Caco-2 (cell line): ENCODE results near the gene MAP7. TPM values are rescaled to one million over a fixed set of nuclear protein-coding genes. Genes with fewer than 3 reads are reported as not detected.

Source experiments
- BruUV-seq: library from RNA; stranded (reverse); fragments of 400-500 nt; replicated peaks from 2 replicates; lab custom pipeline; 2021; lab: Mats Ljungman, UMichigan
- CTCF ChIA-PET: fragments of 300-600 bp; sonication (Branson Sonifier 250); formaldehyde crosslinking; loops from one replicate; lab custom pipeline; 2022; ENCODE audit warnings: antibody characterized with exemption; lab: Charles Lee
- POLR2A ChIA-PET: fragments of 300-600 bp; sonication (Branson Sonifier 250); formaldehyde crosslinking; loops from one replicate; lab custom pipeline; 2022; ENCODE audit warnings: antibody characterized with exemption; lab: Charles Lee
- DNase-seq, 2 experiments: peaks; one replicate each; pipeline versions ENCODE4 v3.0.0 to v3.0.0-alpha.2; 2020 to 2022
- H3K27me3 ChIP-seq: replicated peaks from 2 replicates; pipeline ENCODE4 v1.6.0; 2011; ENCODE audit warnings: low read length; ENCODE audit not compliant: control insufficient read depth, insufficient read depth
- H3K36me3 ChIP-seq: 2 replicates; pipeline ENCODE4 v1.5.1; 2011; ENCODE audit warnings: low read length; ENCODE audit not compliant: control insufficient read depth, insufficient read depth
- H3K4me1 ChIP-seq: fragments of 250-450 bp; sonication (Bioruptor Pico); 2 replicates; pipeline ENCODE4 v1.5.1; 2020; ENCODE audit warnings: mild to moderate bottlenecking
- H3K4me3 ChIP-seq: 2 replicates; pipeline ENCODE4 v1.5.1; 2011; ENCODE audit warnings: low read depth, mild to moderate bottlenecking, control low read depth, low read length
- H3K9me3 ChIP-seq: fragments of 250-450 bp; sonication (Bioruptor Pico); 2 replicates; pipeline ENCODE4 v1.5.1; 2020; ENCODE audit warnings: mild to moderate bottlenecking, moderate library complexity
- H3K27ac Mint-ChIP-seq: one replicate; pipeline ENCODE4 v1.8.0; 2022; ENCODE audit warnings: mixed read lengths; ENCODE audit not compliant: unreplicated experiment
- H3K27me3 Mint-ChIP-seq: one replicate; pipeline ENCODE4 v1.8.0; 2022; ENCODE audit warnings: mixed read lengths; ENCODE audit not compliant: insufficient read depth, unreplicated experiment
- H3K36me3 Mint-ChIP-seq: one replicate; pipeline ENCODE4 v1.8.0; 2022; ENCODE audit warnings: mild to moderate bottlenecking, mixed read lengths; ENCODE audit not compliant: insufficient read depth, unreplicated experiment
- H3K4me1 Mint-ChIP-seq: one replicate; pipeline ENCODE4 v1.8.0; 2022; ENCODE audit warnings: low read depth, mixed read lengths; ENCODE audit not compliant: unreplicated experiment
- H3K4me3 Mint-ChIP-seq: one replicate; pipeline ENCODE4 v1.8.0; 2022; ENCODE audit warnings: mild to moderate bottlenecking, moderate library complexity, mixed read lengths; ENCODE audit not compliant: unreplicated experiment
- H3K9me3 Mint-ChIP-seq: one replicate; pipeline ENCODE4 v1.8.0; 2022; ENCODE audit warnings: mixed read lengths; ENCODE audit not compliant: unreplicated experiment
- CTCF ChIP-seq, 2 experiments: fragments of 200-600 bp in 1 of 2; IDR thresholded peaks; 1 replicate in 1 of 2; 2 replicates in 1 of 2; pipeline versions ENCODE4 v1.5.1 to v1.8.0; 2011 to 2022; ENCODE audit warnings: antibody characterized with exemption in 1 of 2, control low read depth in 1 of 2, inconsistent platforms in 1 of 2, low read depth in 1 of 2, low read length in 1 of 2, mild to moderate bottlenecking in 1 of 2, moderate library complexity in 1 of 2; ENCODE audit not compliant: insufficient read depth in 1 of 2, severe bottlenecking in 1 of 2, unreplicated experiment in 1 of 2
- intact Hi-C: fragments of 100-400 bp; cut with micrococcal nuclease; formaldehyde crosslinking; loops from one replicate; pipeline ENCODE4 v1.10.0; 2022; ENCODE audit not compliant: unreplicated experiment
- total RNA-seq: library from RNA; stranded (reverse); gene quantifications from 2 replicates; pipeline ENCODE4 v1.2.3, GENCODE V29; 2022

MAP7 gene
- total RNA-seq, 1 experiment from 2014 or later, result 55.3 TPM

GRCh38 chr6:136323431-136324112, 226.7 kb downstream of the MAP7 start:
- no TSS peak for BruUV-seq
- ChIA-PET CTCF (interaction anchor here (0.6 to 0.8 kb wide), 2 partner anchors 34 to 312 kb away, joined by 3 to 11 read pairs; partner anchors contain the start of gene BCLAF1), POLR2A (no interaction called here)
- intact Hi-C loops, result no loop called here
- Mint-ChIP-seq H3K4me3 (no peak overlapping the region), H3K27ac (no peak overlapping the region), H3K36me3 (no peaks in the 10 kb centered on the region), H3K4me1 (no peaks in the 10 kb centered on the region), H3K9me3 (no peaks in the 10 kb centered on the region), H3K27me3 (peaks cover 3% of the 10 kb centered on the region)
- no peak for DNase-seq
- no peak for TF ChIP-seq CTCF (IDR thresholded peaks at IDR 0.05; ENCODE audit: insufficient read depth in 1 of 2, low read depth in 1 of 2, low read length in 1 of 2, severe bottlenecking in 1 of 2, unreplicated experiment in 1 of 2)
- H3K4me1 ChIP-seq, result no peaks in the 10 kb centered on the region
- no peaks in the 10 kb centered on the region for H3K27me3 ChIP-seq
- no peak overlapping the region for H3K4me3 ChIP-seq
- no peaks in the 10 kb centered on the region for H3K36me3 ChIP-seq
- H3K9me3 ChIP-seq, result no peaks in the 10 kb centered on the region

GRCh38 chr6:136319732-136320131, 230.5 kb downstream of the MAP7 start:
- POLR2A ChIA-PET, result no interaction called here
- Mint-ChIP-seq H3K4me1 (no peaks in the 10 kb centered on the region), H3K9me3 (no peaks in the 10 kb centered on the region), H3K4me3 (no peak overlapping the region), H3K27ac (no peak overlapping the region), H3K27me3 (peaks cover 3% of the 10 kb centered on the region), H3K36me3 (no peaks in the 10 kb centered on the region)
- no peaks in the 10 kb centered on the region for H3K9me3 ChIP-seq
- no peak for DNase-seq
- TF ChIP-seq CTCF (IDR thresholded peaks at IDR 0.05; ENCODE audit: insufficient read depth in 1 of 2, low read depth in 1 of 2, low read length in 1 of 2, severe bottlenecking in 1 of 2, unreplicated experiment in 1 of 2), result no peak
- no peaks in the 10 kb centered on the region for H3K4me1 ChIP-seq
- CTCF ChIA-PET, result no interaction called here
- H3K36me3 ChIP-seq, result no peaks in the 10 kb centered on the region
- no peaks in the 10 kb centered on the region for H3K27me3 ChIP-seq
- H3K4me3 ChIP-seq, result no peak overlapping the region
- intact Hi-C loops, result loop anchor here (5.0 kb wide), 1 partner anchor 812 kb away; no protein-coding TSS in a partner anchor
- BruUV-seq, result no TSS peak

- no peak overlapping the region for H3K4me3 Mint-ChIP-seq
- ChIA-PET POLR2A (no interaction called here), CTCF (interaction anchor here (2.4 kb wide), 2 partner anchors 29 to 232 kb away, joined by 6 to 11 read pairs; partner anchors contain the start of genes BCLAF1 and MAP7)
- no peak overlapping the region for H3K4me3 ChIP-seq
- DNase-seq, result no peak
- H3K9me3 Mint-ChIP-seq, result no peaks in the 10 kb centered on the region
- no peaks in the 10 kb centered on the region for H3K27me3 ChIP-seq
- H3K27ac Mint-ChIP-seq, result no peak overlapping the region
- peaks cover 3% of the 10 kb centered on the region for H3K27me3 Mint-ChIP-seq
- H3K36me3 Mint-ChIP-seq, result no peaks in the 10 kb centered on the region
- TF ChIP-seq CTCF (IDR thresholded peaks at IDR 0.05; ENCODE audit: insufficient read depth in 1 of 2, low read depth in 1 of 2, low read length in 1 of 2, severe bottlenecking in 1 of 2, unreplicated experiment in 1 of 2), result no peak
- no peaks in the 10 kb centered on the region for H3K36me3 ChIP-seq
- H3K4me1 ChIP-seq, result no peaks in the 10 kb centered on the region
- no TSS peak for BruUV-seq
- intact Hi-C loops, result loop anchor here (5.0 kb wide), 1 partner anchor 811 kb away; no protein-coding TSS in a partner anchor
- H3K4me1 Mint-ChIP-seq, result no peaks in the 10 kb centered on the region
- no peaks in the 10 kb centered on the region for H3K9me3 ChIP-seq
Measured at GRCh38 chr6:136318676-136319075, 231.5 kb downstream of the MAP7 start.
